Measurements from ENCODE around the gene HAAO.

GRCh38 chr2:42796427-42797248 lies 4.3 kb upstream of the HAAO start:
- TF ChIP-seq EZH2 (IDR thresholded peaks at IDR 0.05; ENCODE audit: insufficient read depth, low read length) (no peak), CTCF (IDR thresholded peaks at IDR 0.05; ENCODE audit: insufficient read depth, low read depth, low read length) (no peak)
